GM19193 (cell line): ENCODE results near the gene STKLD1.

Experiments used
- POLR2A ChIP-seq: IDR thresholded peaks from 4 replicates; pipeline ENCODE4 v1.6.1; 2011; ENCODE audit not compliant: insufficient read depth, insufficient read length; ENCODE audit errors: extremely low read depth

Gene STKLD1

GRCh38 chr9:133354766-133355165, 21.4 kb upstream of the STKLD1 start:
- no peak for TF ChIP-seq POLR2A

GRCh38 chr9:133355881-133356357, 20.2 kb upstream of the STKLD1 start:
- TF ChIP-seq POLR2A = no peak

- peak; percentile 85 for TF ChIP-seq POLR2A
Measured at GRCh38 chr9:133356391-133357091, 19.6 kb upstream of the STKLD1 start, which contains the start of the genes SURF1 and SURF2. Gene SURF1, minus strand, starts transcription at chr9:133356487. Its CDS starts 34 bp downstream, at chr9:133356453. Gene SURF2, plus strand, starts transcription at chr9:133356550. Its CDS starts 43 bp downstream, at chr9:133356593.

- TF ChIP-seq POLR2A = no peak
Measured at GRCh38 chr9:133357656-133358055, 18.5 kb upstream of the STKLD1 start.

- TF ChIP-seq POLR2A = no peak
Measured at GRCh38 chr9:133359399-133360175, 16.6 kb upstream of the STKLD1 start.

- peak; percentile 5 for TF ChIP-seq POLR2A
Measured at GRCh38 chr9:133360400-133361393, 15.5 kb upstream of the STKLD1 start.

GRCh38 chr9:133361507-133362092, 14.6 kb upstream of the STKLD1 start:
- no peak for TF ChIP-seq POLR2A

GRCh38 chr9:133362359-133363044, 13.7 kb upstream of the STKLD1 start:
- TF ChIP-seq POLR2A = peak; percentile 20

- TF ChIP-seq POLR2A = no peak
Measured at GRCh38 chr9:133366435-133366834, 9.7 kb upstream of the STKLD1 start.

- TF ChIP-seq POLR2A = no peak
Measured at GRCh38 chr9:133367221-133367620, 8.9 kb upstream of the STKLD1 start.

- TF ChIP-seq POLR2A = no peak
Measured at GRCh38 chr9:133367778-133368177, 8.4 kb upstream of the STKLD1 start.

GRCh38 chr9:133368249-133368881, 7.8 kb upstream of the STKLD1 start:
- TF ChIP-seq POLR2A = no peak

GRCh38 chr9:133369422-133369821, 6.7 kb upstream of the STKLD1 start:
- no peak for TF ChIP-seq POLR2A
